Ishikawa (cell line): ENCODE results near the gene ERVFRD-1.

ENCODE experiments used
- CEBPB ChIP-seq: IDR thresholded peaks from 2 replicates; pipeline ENCODE4 v1.6.1; 2012
- CREB1 ChIP-seq: IDR thresholded peaks from 2 replicates; pipeline ENCODE4 v1.6.1; 2012; ENCODE audit warnings: low read depth
- EGR1 ChIP-seq: IDR thresholded peaks from 2 replicates; pipeline ENCODE4 v1.6.1; 2012
- EP300 ChIP-seq: IDR thresholded peaks from 2 replicates; pipeline ENCODE4 v1.6.1; 2012; ENCODE audit warnings: borderline replicate concordance
- FOXM1 ChIP-seq: IDR thresholded peaks from 2 replicates; pipeline ENCODE4 v1.6.1; 2012; ENCODE audit warnings: low read depth, borderline replicate concordance
- NFIC ChIP-seq: IDR thresholded peaks from 2 replicates; pipeline ENCODE4 v1.6.1; 2012
- RAD21 ChIP-seq: IDR thresholded peaks from 2 replicates; pipeline ENCODE4 v1.6.1; 2012; ENCODE audit warnings: low read depth
- TAF1 ChIP-seq: IDR thresholded peaks from 2 replicates; pipeline ENCODE4 v1.6.1; 2012; ENCODE audit warnings: low read depth, mild to moderate bottlenecking
- TCF12 ChIP-seq: IDR thresholded peaks from 2 replicates; pipeline ENCODE4 v1.6.1; 2012; ENCODE audit warnings: low read depth
- TEAD4 ChIP-seq: IDR thresholded peaks from 2 replicates; pipeline ENCODE4 v1.6.1; 2012
- YY1 ChIP-seq: IDR thresholded peaks from 2 replicates; pipeline ENCODE4 v1.6.1; 2012; ENCODE audit warnings: low read depth
- ZBTB7A ChIP-seq: IDR thresholded peaks from 2 replicates; pipeline ENCODE4 v1.6.1; 2012; ENCODE audit warnings: low read depth
- TF ChIP-seq, protein P1 (sequence below): IDR thresholded peaks from 2 replicates; pipeline ENCODE4 v1.6.1; 2012; ENCODE audit warnings: low read depth, mild to moderate bottlenecking
- TF ChIP-seq, protein P2 (sequence below): IDR thresholded peaks from 2 replicates; pipeline ENCODE4 v1.6.1; 2012
- TF ChIP-seq, protein P3 (sequence below): IDR thresholded peaks from 2 replicates; pipeline ENCODE4 v1.6.1; 2012

ERVFRD-1 gene

DNA sequence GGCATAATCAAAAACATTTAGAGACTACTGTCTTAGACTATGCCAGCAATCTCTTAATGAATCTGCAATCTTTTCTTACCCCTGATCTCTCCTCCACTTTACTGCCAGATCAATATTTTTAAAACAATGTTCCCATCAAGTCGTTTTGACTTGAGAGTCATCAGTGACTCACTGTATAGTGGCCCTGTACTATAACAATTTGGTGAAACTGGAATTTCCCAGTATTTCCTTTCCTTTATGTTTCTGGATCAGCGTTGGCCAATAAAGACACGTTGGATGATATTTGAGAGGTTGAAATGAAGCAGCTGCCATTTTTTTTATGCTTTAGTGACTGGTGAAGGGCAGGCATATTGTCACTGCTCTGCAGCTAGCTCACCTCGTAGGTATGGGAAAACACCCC is 28.0 kb downstream of the ERVFRD-1 start:
- TF ChIP-seq EGR1: no peak
- no peak for TF ChIP-seq CREB1
- TF ChIP-seq, protein P1, sequence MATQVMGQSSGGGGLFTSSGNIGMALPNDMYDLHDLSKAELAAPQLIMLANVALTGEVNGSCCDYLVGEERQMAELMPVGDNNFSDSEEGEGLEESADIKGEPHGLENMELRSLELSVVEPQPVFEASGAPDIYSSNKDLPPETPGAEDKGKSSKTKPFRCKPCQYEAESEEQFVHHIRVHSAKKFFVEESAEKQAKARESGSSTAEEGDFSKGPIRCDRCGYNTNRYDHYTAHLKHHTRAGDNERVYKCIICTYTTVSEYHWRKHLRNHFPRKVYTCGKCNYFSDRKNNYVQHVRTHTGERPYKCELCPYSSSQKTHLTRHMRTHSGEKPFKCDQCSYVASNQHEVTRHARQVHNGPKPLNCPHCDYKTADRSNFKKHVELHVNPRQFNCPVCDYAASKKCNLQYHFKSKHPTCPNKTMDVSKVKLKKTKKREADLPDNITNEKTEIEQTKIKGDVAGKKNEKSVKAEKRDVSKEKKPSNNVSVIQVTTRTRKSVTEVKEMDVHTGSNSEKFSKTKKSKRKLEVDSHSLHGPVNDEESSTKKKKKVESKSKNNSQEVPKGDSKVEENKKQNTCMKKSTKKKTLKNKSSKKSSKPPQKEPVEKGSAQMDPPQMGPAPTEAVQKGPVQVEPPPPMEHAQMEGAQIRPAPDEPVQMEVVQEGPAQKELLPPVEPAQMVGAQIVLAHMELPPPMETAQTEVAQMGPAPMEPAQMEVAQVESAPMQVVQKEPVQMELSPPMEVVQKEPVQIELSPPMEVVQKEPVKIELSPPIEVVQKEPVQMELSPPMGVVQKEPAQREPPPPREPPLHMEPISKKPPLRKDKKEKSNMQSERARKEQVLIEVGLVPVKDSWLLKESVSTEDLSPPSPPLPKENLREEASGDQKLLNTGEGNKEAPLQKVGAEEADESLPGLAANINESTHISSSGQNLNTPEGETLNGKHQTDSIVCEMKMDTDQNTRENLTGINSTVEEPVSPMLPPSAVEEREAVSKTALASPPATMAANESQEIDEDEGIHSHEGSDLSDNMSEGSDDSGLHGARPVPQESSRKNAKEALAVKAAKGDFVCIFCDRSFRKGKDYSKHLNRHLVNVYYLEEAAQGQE: no peak
- no peak for TF ChIP-seq YY1
- no peak for TF ChIP-seq ZBTB7A
- no peak for TF ChIP-seq RAD21
- TF ChIP-seq, protein P2, sequence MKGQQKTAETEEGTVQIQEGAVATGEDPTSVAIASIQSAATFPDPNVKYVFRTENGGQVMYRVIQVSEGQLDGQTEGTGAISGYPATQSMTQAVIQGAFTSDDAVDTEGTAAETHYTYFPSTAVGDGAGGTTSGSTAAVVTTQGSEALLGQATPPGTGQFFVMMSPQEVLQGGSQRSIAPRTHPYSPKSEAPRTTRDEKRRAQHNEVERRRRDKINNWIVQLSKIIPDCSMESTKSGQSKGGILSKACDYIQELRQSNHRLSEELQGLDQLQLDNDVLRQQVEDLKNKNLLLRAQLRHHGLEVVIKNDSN: no peak
- no peak for TF ChIP-seq CEBPB
- TF ChIP-seq TAF1: no peak
- no peak for TF ChIP-seq FOXM1
- TF ChIP-seq TCF12: no peak
- TF ChIP-seq, protein P3, sequence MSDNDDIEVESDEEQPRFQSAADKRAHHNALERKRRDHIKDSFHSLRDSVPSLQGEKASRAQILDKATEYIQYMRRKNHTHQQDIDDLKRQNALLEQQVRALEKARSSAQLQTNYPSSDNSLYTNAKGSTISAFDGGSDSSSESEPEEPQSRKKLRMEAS: no peak
- TF ChIP-seq EP300: no peak
- no peak for TF ChIP-seq TEAD4
- TF ChIP-seq NFIC: no peak

DNA sequence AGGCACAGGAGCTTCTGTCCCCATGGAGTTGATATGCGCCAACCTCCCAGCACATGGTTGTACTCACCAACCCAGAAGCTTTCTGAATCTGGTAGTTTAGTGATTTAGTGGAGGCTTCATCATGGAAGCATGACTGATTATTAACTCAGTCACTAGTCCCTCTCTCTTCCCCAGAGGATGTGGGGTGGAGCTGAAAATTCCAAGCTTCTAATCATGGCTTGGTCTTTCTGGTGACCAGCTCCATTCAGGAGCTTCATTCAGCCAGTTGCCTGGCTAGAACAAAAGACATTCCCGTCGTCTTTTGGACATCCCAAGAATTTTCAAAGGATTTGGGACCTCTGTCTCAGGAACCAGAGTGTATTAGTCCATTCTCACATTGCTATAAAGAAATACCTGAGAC is 31.2 kb downstream of the ERVFRD-1 start:
- TF ChIP-seq CREB1: no peak
- no peak for TF ChIP-seq EP300
- TF ChIP-seq NFIC: no peak
- TF ChIP-seq ZBTB7A: no peak
- TF ChIP-seq TAF1: no peak
- TF ChIP-seq CEBPB: no peak
- no peak for TF ChIP-seq RAD21
- TF ChIP-seq FOXM1: no peak
- no peak for TF ChIP-seq EGR1
- no peak for TF ChIP-seq TEAD4
- no peak for TF ChIP-seq YY1
- TF ChIP-seq TCF12: no peak
- TF ChIP-seq, protein P1: no peak
- TF ChIP-seq, protein P3: no peak
- TF ChIP-seq, protein P2: no peak

DNA sequence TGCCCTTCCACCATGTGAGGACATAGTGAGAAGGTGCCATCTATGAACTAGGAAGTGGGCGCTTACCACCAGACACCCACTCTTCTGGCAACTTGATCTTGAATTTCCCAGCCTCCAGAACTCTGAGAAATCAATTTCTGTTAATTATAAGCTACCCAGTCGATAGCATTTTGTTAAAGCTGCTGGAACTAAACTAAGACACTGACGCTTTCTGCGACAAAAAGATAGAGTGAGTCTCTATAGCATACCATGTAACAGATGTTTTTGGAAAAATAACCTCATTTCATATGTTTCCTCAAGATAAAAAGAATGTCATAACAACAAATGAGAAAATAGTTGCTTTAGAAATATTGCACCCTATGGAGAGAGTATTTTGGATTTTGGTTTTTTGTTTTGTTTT is 33.3 kb downstream of the ERVFRD-1 start:
- TF ChIP-seq, protein P2: no peak

DNA sequence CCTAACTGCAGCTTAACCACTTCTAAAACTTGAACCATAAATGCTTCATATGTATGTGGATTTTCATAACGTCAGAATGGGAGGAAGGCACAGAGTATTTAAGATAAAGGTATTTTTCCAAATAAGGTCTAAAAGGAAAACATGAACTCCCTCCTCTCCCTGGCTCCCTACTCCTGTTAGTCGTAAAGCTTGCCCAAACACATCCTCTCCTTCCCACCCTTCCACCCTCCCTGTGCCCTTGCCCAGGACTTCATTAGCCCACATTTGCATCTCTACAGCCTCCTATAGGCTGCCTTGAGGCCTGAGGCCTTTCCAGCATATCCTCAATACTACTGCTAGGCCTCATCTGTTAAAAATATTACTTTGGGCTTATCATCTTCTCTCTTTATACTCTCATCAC is 35.0 kb downstream of the ERVFRD-1 start:
- TF ChIP-seq TAF1: no peak
- TF ChIP-seq, protein P2: no peak
- no peak for TF ChIP-seq NFIC
- no peak for TF ChIP-seq YY1
- no peak for TF ChIP-seq TEAD4
- TF ChIP-seq EP300: no peak
- TF ChIP-seq ZBTB7A: no peak
- TF ChIP-seq, protein P1: no peak
- no peak for TF ChIP-seq CREB1
- TF ChIP-seq, protein P3: no peak
- TF ChIP-seq FOXM1: no peak
